Natural killer cell (primary cell): Measurements from ENCODE around the gene RASSF3. TPM values are rescaled to one million over a fixed set of nuclear protein-coding genes. Genes with fewer than 3 reads are reported as not detected.
A peak's percentile ranks its signal among the peaks of the same experiment; 100 is the strongest.

Experiments
- ATAC-seq, 3 donors: fragments of 150-1000 bp in 2 of 3; fragments of 200-7000 bp in 1 of 3; cut with Tn5 transposase; 1 replicate in 1 of 3; 2 replicates in 2 of 3; pipeline ENCODE4 v1.10.0; 2021; ENCODE audit warnings: mild to moderate bottlenecking in 2 of 3, moderate library complexity in 2 of 3
- DNase-seq, 2 donors: peaks; one replicate each; pipeline versions ENCODE4 v3.0.0 to v3.0.0-alpha.2; 2013 to 2021; ENCODE audit warnings: mixed read lengths in 1 of 2
- H3K27ac ChIP-seq: one replicate; pipeline ENCODE4 v1.5.1; 2013; ENCODE audit warnings: mild to moderate bottlenecking, low read length
- H3K27me3 ChIP-seq: one replicate; pipeline ENCODE4 v1.6.1; 2013; ENCODE audit warnings: low read length; ENCODE audit not compliant: control insufficient read depth, insufficient read depth
- H3K36me3 ChIP-seq: one replicate; pipeline ENCODE4 v1.6.1; 2013; ENCODE audit warnings: low read length; ENCODE audit not compliant: control insufficient read depth, insufficient read depth
- H3K4me1 ChIP-seq: one replicate; pipeline ENCODE4 v1.6.1; 2013; ENCODE audit warnings: low read length; ENCODE audit not compliant: control insufficient read depth, insufficient read depth
- H3K4me3 ChIP-seq: one replicate; pipeline ENCODE4 v1.5.1; 2013; ENCODE audit warnings: low read length
- H3K9me3 ChIP-seq: one replicate; pipeline ENCODE4 v1.6.1; 2013; ENCODE audit warnings: low read length; ENCODE audit not compliant: control insufficient read depth, insufficient read depth
- H3K27ac Mint-ChIP-seq, 2 donors: one replicate each; pipeline ENCODE4 v1.8.0; 2022; ENCODE audit warnings: mild to moderate bottlenecking in 2 of 2, mixed read lengths in 2 of 2, moderate library complexity in 1 of 2
- H3K27me3 Mint-ChIP-seq, 2 donors: one replicate each; pipeline ENCODE4 v1.8.0; 2022; ENCODE audit warnings: low read depth in 2 of 2, mixed read lengths in 2 of 2
- H3K36me3 Mint-ChIP-seq: one replicate; pipeline ENCODE4 v1.8.0; 2022; ENCODE audit warnings: mixed read lengths
- H3K4me1 Mint-ChIP-seq, 2 donors: one replicate each; pipeline ENCODE4 v1.8.0; 2022; ENCODE audit warnings: mixed read lengths in 2 of 2
- H3K4me3 Mint-ChIP-seq: one replicate; pipeline ENCODE4 v1.8.0; 2022; ENCODE audit warnings: mild to moderate bottlenecking, moderate library complexity, mixed read lengths
- H3K9me3 Mint-ChIP-seq, 2 donors: one replicate each; pipeline ENCODE4 v1.8.0; 2022; ENCODE audit warnings: mixed read lengths in 2 of 2
- WGBS: methylation state at CpG from one replicate; pipeline ENCODE4 v1.1.7; 2013; ENCODE audit warnings: missing lambda C conversion rate; ENCODE audit not compliant: insufficient coverage; 5-methylcytosine and 5-hydroxymethylcytosine counted together
- intact Hi-C: fragments of 100-400 bp; cut with micrococcal nuclease; formaldehyde crosslinking; loops from one replicate; pipeline ENCODE4 v1.14.2; 2022
- total RNA-seq, 4 donors: library from RNA; stranded (reverse); fragments of 120-200 nt in 1 of 4; gene quantifications; one replicate each; pipeline versions ENCODE4 v1.2.3 to v1.2.4, GENCODE V29; 2013 to 2022
- TF ChIP-seq, protein P1 (sequence below): fragments of 200-600 bp; IDR thresholded peaks from one replicate; pipeline ENCODE4 v1.8.0; 2022; ENCODE audit warnings: antibody characterized with exemption

RASSF3 gene
- total RNA-seq, 3 donors from 2014 or later (not counting 1 experiment from before 2014, with no cell fraction given) = 63.4 to 105 (median 80.5) TPM

DNA sequence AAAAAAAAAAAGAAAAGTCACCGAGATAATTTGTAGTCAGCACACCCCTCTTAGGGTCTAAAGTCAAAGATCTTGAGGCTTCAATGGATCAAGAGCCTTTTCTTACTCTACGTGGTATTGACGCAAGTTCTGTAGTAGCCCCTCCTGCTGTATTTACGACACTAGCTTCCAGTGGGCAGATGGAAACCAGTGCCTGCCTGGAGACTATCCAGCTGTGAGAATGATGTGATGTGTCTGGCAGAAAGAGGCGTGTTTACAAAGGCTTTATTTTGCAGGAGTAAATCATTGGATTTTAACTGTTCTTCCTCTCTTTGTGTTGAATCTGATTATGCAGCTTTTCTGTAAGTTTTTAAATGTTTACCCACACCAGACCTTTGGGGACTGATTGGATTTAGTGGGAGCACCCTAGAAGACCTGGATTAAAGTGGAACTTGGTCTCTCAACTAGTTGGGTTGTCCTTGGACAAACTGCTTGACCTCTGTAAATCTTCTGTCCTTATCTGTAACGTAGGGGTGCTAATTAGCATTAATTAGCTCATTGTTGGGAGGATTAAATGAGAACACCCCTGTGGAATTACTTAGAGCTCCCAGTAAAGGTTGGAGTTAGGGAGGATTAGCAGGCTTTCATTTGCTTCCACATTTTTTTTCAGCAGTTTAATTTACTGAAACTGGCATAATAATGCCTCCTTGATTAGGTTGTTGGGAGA lies 72.4 kb downstream of the RASSF3 start:
- no peaks in the 10 kb centered on the region for H3K36me3 Mint-ChIP-seq
- ATAC-seq (no peak), DNase-seq (peak in 1 of 2 donors; percentile 26)
- H3K27ac Mint-ChIP-seq = peak overlapping the region; percentile 91 to 93
- WGBS = 83% methylated on average over 6 of the region's 6 CpGs
- intact Hi-C loops = loop anchor here (5.0 kb wide), 1 partner anchor 70 kb away; the partner anchor contains the start of gene RASSF3
- no peaks in the 10 kb centered on the region for H3K27me3 ChIP-seq
- TF ChIP-seq, protein P1, sequence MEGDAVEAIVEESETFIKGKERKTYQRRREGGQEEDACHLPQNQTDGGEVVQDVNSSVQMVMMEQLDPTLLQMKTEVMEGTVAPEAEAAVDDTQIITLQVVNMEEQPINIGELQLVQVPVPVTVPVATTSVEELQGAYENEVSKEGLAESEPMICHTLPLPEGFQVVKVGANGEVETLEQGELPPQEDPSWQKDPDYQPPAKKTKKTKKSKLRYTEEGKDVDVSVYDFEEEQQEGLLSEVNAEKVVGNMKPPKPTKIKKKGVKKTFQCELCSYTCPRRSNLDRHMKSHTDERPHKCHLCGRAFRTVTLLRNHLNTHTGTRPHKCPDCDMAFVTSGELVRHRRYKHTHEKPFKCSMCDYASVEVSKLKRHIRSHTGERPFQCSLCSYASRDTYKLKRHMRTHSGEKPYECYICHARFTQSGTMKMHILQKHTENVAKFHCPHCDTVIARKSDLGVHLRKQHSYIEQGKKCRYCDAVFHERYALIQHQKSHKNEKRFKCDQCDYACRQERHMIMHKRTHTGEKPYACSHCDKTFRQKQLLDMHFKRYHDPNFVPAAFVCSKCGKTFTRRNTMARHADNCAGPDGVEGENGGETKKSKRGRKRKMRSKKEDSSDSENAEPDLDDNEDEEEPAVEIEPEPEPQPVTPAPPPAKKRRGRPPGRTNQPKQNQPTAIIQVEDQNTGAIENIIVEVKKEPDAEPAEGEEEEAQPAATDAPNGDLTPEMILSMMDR = no peak
- no peak overlapping the region for H3K4me3 ChIP-seq
- H3K27ac ChIP-seq = peak overlapping the region; percentile 82
- H3K4me1 Mint-ChIP-seq = peaks cover 60 to 65% of the 10 kb centered on the region in 2 donors
- H3K27me3 Mint-ChIP-seq = no peaks in the 10 kb centered on the region
- peaks cover 82% of the 10 kb centered on the region for H3K4me1 ChIP-seq
- no peaks in the 10 kb centered on the region for H3K9me3 ChIP-seq
- peaks cover 0 to 3% of the 10 kb centered on the region in 2 donors for H3K9me3 Mint-ChIP-seq
- peak overlapping the region; percentile 85 for H3K4me3 Mint-ChIP-seq
- H3K36me3 ChIP-seq = peaks cover 25% of the 10 kb centered on the region

DNA sequence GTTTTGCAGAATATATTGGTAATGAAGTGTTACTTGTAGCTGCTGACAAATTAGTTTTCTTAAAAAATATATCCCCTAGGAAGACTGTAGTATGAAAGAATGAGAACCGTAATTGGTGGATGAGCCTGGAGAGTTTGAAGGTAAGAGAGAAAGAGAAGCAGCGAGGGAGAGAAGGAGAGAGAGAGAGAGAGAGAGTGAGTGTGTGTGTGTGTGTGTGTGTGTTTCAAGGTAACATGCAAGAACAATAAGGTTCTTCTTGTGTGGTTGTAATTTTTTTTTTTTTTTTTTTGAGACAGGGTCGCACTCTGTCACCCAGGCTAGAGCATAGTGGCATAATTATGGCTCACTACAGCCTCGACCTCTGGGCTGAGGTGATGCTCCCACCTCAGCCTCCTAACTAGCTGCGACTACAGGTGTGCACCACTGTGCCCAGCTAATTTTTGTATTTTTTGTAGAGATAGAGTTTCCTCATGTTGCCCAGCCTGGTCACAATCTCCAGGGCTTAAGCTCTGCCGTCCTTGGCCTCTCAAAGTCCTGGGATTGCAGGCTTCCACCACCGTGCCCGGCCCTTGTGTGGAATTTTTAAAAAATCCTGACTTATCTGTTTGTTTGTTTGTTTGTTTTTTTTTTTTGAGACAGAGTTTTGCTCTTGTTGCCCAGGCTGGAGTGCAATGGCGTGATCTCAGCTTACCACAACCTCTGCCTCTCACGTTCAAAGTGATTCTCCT lies 73.7 kb downstream of the RASSF3 start:
- Histone ChIP-seq H3K27me3 (no peaks in the 10 kb centered on the region), H3K4me1 (peaks cover 83% of the 10 kb centered on the region), H3K27ac (peak overlapping the region; percentile 82), H3K4me3 (no peak overlapping the region), H3K36me3 (peaks cover 37% of the 10 kb centered on the region), H3K9me3 (no peaks in the 10 kb centered on the region)
- H3K4me1 Mint-ChIP-seq = peaks cover 65 to 72% of the 10 kb centered on the region in 2 donors
- intact Hi-C loops = loop anchor here (1.0 to 5.0 kb wide), 2 partner anchors 15 to 72 kb away; partner anchors contain the start of gene RASSF3
- ATAC-seq (no peak), DNase-seq (peak in 1 of 2 donors; percentile 59)
- peak overlapping the region; percentile 85 for H3K4me3 Mint-ChIP-seq
- no peaks in the 10 kb centered on the region for H3K36me3 Mint-ChIP-seq
- WGBS = 66% methylated on average over 9 of the region's 10 CpGs
- no peaks in the 10 kb centered on the region for H3K27me3 Mint-ChIP-seq
- H3K9me3 Mint-ChIP-seq = peaks cover 0 to 3% of the 10 kb centered on the region in 2 donors
- H3K27ac Mint-ChIP-seq = peak overlapping the region; percentile 91 to 93
- TF ChIP-seq, protein P1 = no peak

DNA sequence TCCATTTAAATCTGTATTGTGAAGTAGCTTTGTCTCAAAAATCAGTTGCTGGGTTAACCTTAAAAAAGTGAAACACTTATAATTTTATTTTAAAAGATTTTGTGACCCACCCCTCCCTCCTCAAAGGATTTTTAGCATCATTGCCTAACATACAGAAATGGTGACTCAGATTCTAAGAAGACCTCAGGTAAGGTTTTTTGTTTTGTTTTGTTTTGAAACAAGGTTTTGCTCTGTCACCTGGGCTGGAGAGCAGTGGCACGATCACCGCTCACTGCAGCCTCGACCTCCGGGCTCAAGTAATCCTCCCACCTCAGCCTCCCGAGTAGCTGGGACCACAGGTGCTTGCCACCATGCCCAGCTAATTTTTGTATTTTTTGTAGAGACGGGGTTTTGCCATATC lies 74.8 kb downstream of the RASSF3 start:
- no peaks in the 10 kb centered on the region for H3K27me3 ChIP-seq
- H3K27ac Mint-ChIP-seq = peak overlapping the region; percentile 91 to 93
- H3K9me3 Mint-ChIP-seq = peaks cover 0 to 3% of the 10 kb centered on the region in 2 donors
- H3K4me3 Mint-ChIP-seq = peak overlapping the region; percentile 21
- intact Hi-C loops = no loop called here
- 89% methylated on average over 6 of the region's 6 CpGs for WGBS
- H3K36me3 Mint-ChIP-seq = no peaks in the 10 kb centered on the region
- H3K4me1 ChIP-seq = peaks cover 72% of the 10 kb centered on the region
- peaks cover 43% of the 10 kb centered on the region for H3K36me3 ChIP-seq
- no peaks in the 10 kb centered on the region for H3K9me3 ChIP-seq
- peaks cover 61 to 67% of the 10 kb centered on the region in 2 donors for H3K4me1 Mint-ChIP-seq
- peak in 2 of 3 donors; percentile 7 to 34 for ATAC-seq
- no peaks in the 10 kb centered on the region for H3K27me3 Mint-ChIP-seq
- TF ChIP-seq, protein P1 = no peak
- no peak overlapping the region for H3K4me3 ChIP-seq
- peak overlapping the region; percentile 82 for H3K27ac ChIP-seq
- peak in 1 of 2 donors; percentile 55 for DNase-seq
